NCI-H2171 treated with DMSO at 0.1 percent for 48 hours (cell line): ENCODE results near the gene ENOX2.
A peak's percentile ranks its signal among the peaks of the same experiment; 100 is the strongest.

Source experiments
- DNase-seq: peaks from one replicate; lab custom pipeline; 2025; lab: John Stamatoyannopoulos, UW

Gene ENOX2

GRCh38 chrX:130626521-130626920, 276.5 kb downstream of the ENOX2 start:
- no peak for DNase-seq

GRCh38 chrX:130625386-130625785, 277.6 kb downstream of the ENOX2 start:
- no peak for DNase-seq

DNA sequence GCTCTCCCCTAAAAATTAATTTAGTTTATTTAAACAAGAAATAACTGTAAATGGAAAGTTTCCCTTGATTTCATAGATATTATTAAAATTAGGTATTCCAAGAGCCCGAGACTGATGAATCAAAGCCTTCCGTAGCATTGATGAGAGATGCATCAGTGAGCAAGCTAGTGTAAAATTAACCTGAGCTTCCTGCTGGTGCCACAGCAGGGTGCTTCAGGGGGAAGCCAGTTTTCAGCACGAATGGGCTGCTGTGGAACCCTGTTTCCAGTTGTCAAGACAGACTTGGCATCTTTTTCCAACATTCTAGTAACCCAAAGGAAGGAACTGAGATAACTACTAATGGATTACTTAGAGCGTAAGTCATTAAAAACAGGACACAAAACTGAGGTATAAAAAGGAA, 279.5 kb downstream of the ENOX2 start:
- DNase-seq: peak; percentile 8

DNA sequence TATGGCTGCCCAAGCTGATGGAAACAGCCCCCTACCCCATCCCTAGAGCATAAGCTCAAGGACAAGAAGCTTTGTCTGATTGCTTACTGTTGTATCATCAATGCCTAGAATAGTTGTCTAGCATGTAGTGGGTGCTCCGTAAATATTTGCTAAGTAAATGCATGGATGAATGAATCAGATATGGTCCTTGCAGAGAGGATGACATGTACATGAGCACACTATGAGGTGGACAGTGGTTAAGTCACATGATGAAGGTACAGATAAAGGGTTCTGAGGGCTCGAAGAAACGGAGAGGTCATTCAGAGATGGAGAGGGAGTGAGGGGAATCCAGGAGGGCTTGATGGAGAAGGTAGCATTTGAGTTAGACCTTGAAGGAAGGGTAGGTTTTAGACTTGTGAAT, 287.1 kb downstream of the ENOX2 start:
- no peak for DNase-seq

DNA sequence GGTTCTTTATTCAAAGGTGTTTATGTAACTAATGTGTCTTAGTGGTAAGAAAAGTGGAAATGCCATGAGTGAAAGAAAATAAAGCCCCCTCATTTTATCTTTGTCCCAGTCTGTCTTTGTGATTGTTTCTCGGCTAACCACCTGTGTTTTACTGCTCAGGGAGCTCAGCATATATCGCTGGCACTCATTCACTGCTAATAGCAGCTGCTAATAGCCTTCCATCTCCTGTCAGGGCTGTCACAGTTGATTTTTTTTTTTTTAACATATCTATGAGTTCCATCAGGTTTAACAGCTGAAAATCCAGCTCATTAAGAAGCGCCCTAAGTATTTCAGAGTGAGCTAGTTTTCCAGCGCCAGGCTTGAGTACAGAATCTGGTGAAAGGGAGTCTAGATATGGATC, 295.6 kb downstream of the ENOX2 start:
- no peak for DNase-seq

GRCh38 chrX:130606425-130606824, 296.6 kb downstream of the ENOX2 start:
- DNase-seq: no peak

DNA sequence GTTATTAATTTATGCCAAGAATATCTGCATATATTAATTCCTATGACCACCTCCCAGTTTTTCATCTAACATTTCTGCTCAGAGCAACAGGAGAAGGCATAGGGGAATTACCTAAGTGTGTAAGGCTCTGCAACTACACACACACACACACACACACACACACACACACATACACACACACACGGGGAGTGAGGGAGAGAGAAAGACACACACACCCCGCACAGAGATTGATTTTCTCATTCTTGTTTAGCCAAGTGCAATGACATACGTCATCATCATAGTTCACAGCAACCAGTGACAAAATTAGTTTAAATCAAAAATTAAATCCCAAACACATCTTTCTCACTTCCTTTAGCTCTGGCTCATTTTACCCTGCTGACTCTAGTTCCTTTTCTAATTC, 298.1 kb downstream of the ENOX2 start:
- no peak for DNase-seq

- no peak for DNase-seq
These were observed 308.5 kb downstream of the ENOX2 start for GRCh38 chrX:130594453-130594916.

DNA sequence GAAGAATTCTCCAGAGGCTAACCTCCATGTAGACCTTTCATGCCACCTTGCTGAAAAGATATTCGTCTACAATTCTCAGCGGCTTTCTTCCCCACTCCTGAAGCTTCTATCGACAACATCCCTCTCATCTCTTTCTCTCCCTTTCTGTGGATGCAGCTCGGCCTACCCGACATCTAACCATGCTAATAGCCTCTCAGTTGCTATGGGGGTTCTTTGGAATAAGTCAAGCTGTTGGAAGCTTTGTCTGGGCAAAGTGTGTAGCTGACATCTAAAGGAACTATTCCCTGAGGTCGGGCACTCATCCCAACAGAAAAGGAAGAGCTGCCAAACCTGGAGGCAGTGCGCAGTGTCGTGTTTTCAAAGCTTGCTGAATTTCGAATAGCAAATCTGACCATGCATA, 309.1 kb downstream of the ENOX2 start:
- no peak for DNase-seq

DNA sequence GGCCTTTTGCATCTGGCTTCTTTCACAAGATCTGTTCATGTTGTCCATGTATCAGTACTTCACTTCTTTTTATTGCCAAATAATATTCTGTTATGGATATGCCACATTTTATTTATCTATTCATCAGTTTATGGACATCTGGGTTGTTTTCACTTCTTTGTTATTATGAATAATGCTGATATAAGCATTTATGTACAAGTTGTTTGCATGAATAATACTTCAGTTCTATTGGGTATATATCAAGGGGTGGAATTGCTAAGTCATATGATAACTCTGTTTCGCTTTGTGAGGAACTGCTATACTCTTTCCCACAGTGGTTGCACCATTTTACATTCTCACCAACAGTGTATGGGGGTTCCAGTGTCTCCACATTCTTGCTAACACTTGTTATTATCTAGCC, 310.8 kb downstream of the ENOX2 start:
- DNase-seq: no peak

- DNase-seq: no peak
These were observed 324.1 kb downstream of the ENOX2 start for GRCh38 chrX:130578906-130579305.

DNA sequence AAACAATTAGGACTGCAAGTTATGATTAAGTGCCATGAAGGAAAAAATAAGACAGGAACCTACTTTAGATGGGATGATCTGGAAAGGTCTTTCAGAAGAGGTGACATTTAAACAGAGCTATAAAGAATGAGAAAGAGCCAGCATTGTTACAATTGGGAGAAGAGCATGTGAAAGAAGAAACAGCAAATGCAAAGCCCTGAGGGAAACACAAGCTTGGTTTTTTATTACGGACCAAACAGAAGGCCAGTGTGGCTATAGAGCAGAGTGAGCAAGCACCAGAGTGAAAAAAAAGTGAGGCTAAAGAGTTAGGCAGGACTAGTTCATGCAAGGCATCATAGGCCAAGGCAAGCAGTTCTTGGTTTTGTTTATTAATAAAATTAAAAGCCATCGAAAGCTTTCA, 325.6 kb downstream of the ENOX2 start:
- no peak for DNase-seq

GRCh38 chrX:130575831-130576389, 327.1 kb downstream of the ENOX2 start:
- peak; percentile 27 for DNase-seq
